A549 (cell line): Measurements from ENCODE around the gene HOXA5. TPM values are rescaled to one million over a fixed set of nuclear protein-coding genes. Genes with fewer than 3 reads are reported as not detected.

Source experiments
- ATAC-seq, 2 experiments: fragments of 200-7000 bp in 1 of 2; fragments of >200 bp in 1 of 2; cut with Nextera tagmentation in 1 of 2; cut with Tn5 transposase in 1 of 2; 3 replicates each; pipeline versions ENCODE4 v1.8.0 to v1.9.1; 2018 to 2020; ENCODE audit warnings: mild to moderate bottlenecking in 1 of 2, moderate library complexity in 1 of 2
- CTCF ChIA-PET: fragments of 300-600 bp; sonication (Branson Sonifier 250); formaldehyde crosslinking; extraction: SDS; loops from one replicate; lab custom pipeline; 2021; ENCODE audit warnings: antibody characterized with exemption, inconsistent platforms; lab: Yijun Ruan, JAX
- POLR2A ChIA-PET: fragments of 350-600 bp; formaldehyde crosslinking; extraction: SDS; loops from one replicate; lab custom pipeline; 2021; ENCODE audit warnings: antibody characterized with exemption, inconsistent platforms; lab: Yijun Ruan, JAX
- DNase-seq, 2 experiments: peaks; one replicate each; pipeline versions ENCODE4 v3.0.0 to v3.0.0-alpha.2; 2011 to 2016; ENCODE audit warnings: low read depth in 1 of 2, low spot score in 1 of 2
- FAIRE-seq: peaks from 2 replicates; lab custom pipeline; 2011; peaks lifted over from hg19 to GRCh38; lab: Jason Lieb, UNC
- H3K27ac ChIP-seq, 2 experiments: fragments of >200 bp; sonication (Bioruptor Twin); formaldehyde crosslinking; 3 replicates each; pipeline ENCODE4 v1.5.1; 2016 to 2017
- H3K4me1 ChIP-seq: fragments of >200 bp; sonication (Bioruptor Twin); formaldehyde crosslinking; 3 replicates; pipeline ENCODE4 v1.6.1; 2016
- H3K4me2 ChIP-seq: fragments of >200 bp; sonication (Bioruptor Twin); formaldehyde crosslinking; 3 replicates; pipeline ENCODE4 v1.6.1; 2016
- H3K4me3 ChIP-seq: fragments of >200 bp; sonication (Bioruptor Twin); formaldehyde crosslinking; 3 replicates; pipeline ENCODE4 v1.5.1; 2016
- H3K9me3 ChIP-seq: fragments of >200 bp; sonication (Bioruptor Twin); formaldehyde crosslinking; 3 replicates; pipeline ENCODE4 v1.6.1; 2016
- BCL3 ChIP-seq: fragments of >200 bp; sonication (Bioruptor Twin); formaldehyde crosslinking; IDR thresholded peaks from 3 replicates; pipeline ENCODE4 v1.6.1; 2016
- CBX8 ChIP-seq: fragments of 200-600 bp; sonication (generic); IDR thresholded peaks from 2 replicates; pipeline ENCODE4 v1.6.1; 2016
- HDAC2 ChIP-seq: fragments of 200-600 bp; sonication (generic); IDR thresholded peaks from 2 replicates; pipeline ENCODE4 v1.6.1; 2016
- HOXA7 ChIP-seq: fragments of 250-450 bp; sonication (Bioruptor Pico); IDR thresholded peaks from 2 replicates; pipeline ENCODE4 v1.5.0; 2020; ENCODE audit warnings: mild to moderate bottlenecking, moderate library complexity
- HOXB5 ChIP-seq: fragments of 250-450 bp; sonication (Bioruptor Pico); IDR thresholded peaks from 2 replicates; pipeline ENCODE4 v1.5.0; 2020; ENCODE audit warnings: mild to moderate bottlenecking, moderate library complexity
- JUN ChIP-seq, 2 experiments: fragments of >200 bp; sonication (Bioruptor Twin); formaldehyde crosslinking; IDR thresholded peaks; 2 replicates in 1 of 2; 3 replicates in 1 of 2; pipeline ENCODE4 v1.6.1; 2016 to 2017
- KDM1A ChIP-seq: fragments of 200-600 bp; sonication (generic); IDR thresholded peaks from 2 replicates; pipeline ENCODE4 v1.6.1; 2016; ENCODE audit warnings: low read depth, mild to moderate bottlenecking
- PHF8 ChIP-seq: fragments of 200-600 bp; sonication (generic); IDR thresholded peaks from 2 replicates; pipeline ENCODE4 v1.6.1; 2016; ENCODE audit warnings: low read depth, mild to moderate bottlenecking, antibody characterized with exemption, moderate library complexity, borderline replicate concordance
- POLR2A ChIP-seq: IDR thresholded peaks from 2 replicates; pipeline ENCODE4 v1.6.1; 2012; ENCODE audit warnings: mild to moderate bottlenecking, low read length
- POLR2AphosphoS2 ChIP-seq: conservative IDR thresholded peaks from 2 replicates; pipeline ENCODE4 v1.6.1; 2012; ENCODE audit warnings: low read length, improper control_type of control experiment, inconsistent platforms
- RAD21 ChIP-seq, 2 experiments: fragments of >200 bp in 1 of 2; sonication (Bioruptor Twin) in 1 of 2; formaldehyde crosslinking in 1 of 2; IDR thresholded peaks in 1 of 2; conservative IDR thresholded peaks in 1 of 2; 2 replicates in 1 of 2; 3 replicates in 1 of 2; pipeline ENCODE4 v1.6.1; 2012 to 2018; ENCODE audit warnings: inconsistent platforms in 1 of 2
- SMC3 ChIP-seq: fragments of >200 bp; sonication (Bioruptor Twin); formaldehyde crosslinking; IDR thresholded peaks from 3 replicates; pipeline ENCODE4 v1.6.1; 2018; ENCODE audit warnings: inconsistent platforms
- ZC3H11A ChIP-seq: fragments of 450-650 bp; IDR thresholded peaks from 2 replicates; pipeline ENCODE4 v1.6.1; 2014; ENCODE audit warnings: antibody characterized with exemption, mild to moderate bottlenecking
- ZFP36 ChIP-seq: fragments of 450-650 bp; IDR thresholded peaks from 2 replicates; pipeline ENCODE4 v1.6.1; 2014; ENCODE audit warnings: borderline replicate concordance; ENCODE audit not compliant: partially characterized antibody
- ZNF302 ChIP-seq: fragments of 250-450 bp; sonication (Bioruptor Pico); IDR thresholded peaks from 2 replicates; pipeline ENCODE4 v1.9.0; 2021; ENCODE audit warnings: inconsistent platforms, mild to moderate bottlenecking, moderate library complexity
- WGBS: methylation state at CpG from one replicate; pipeline ENCODE4 v1.1.6; 2017; ENCODE audit errors: missing lambda C conversion rate; 5-methylcytosine and 5-hydroxymethylcytosine counted together
- polyA plus RNA-seq, 4 experiments: library from polyadenylated mRNA; depleted of rRNA in 3 of 4; stranded (reverse); fragments of >200 nt; fragmentation: RNase III in 1 of 4; extraction: RNeasy Plus Mini Kit Qiagen cat#74134 plus additional on column Dnase treatment in 1 of 4; gene quantifications; 2 replicates in 3 of 4; 3 replicates in 1 of 4; pipeline ENCODE4 v1.2.3, GENCODE V29; 2011 to 2017
- TF ChIP-seq, protein P1 (sequence below): IDR thresholded peaks from 2 replicates; pipeline ENCODE4 v1.6.1; 2012
- TF ChIP-seq, protein P2 (sequence below): fragments of 200-600 bp; sonication (generic); IDR thresholded peaks from 2 replicates; pipeline ENCODE4 v1.6.1; 2016; ENCODE audit warnings: antibody characterized with exemption, mild to moderate bottlenecking, moderate library complexity
- TF ChIP-seq, protein P3 (sequence below): fragments of 150-350 bp; IDR thresholded peaks from 2 replicates; pipeline ENCODE4 v1.6.1; 2014; ENCODE audit warnings: low read depth, mild to moderate bottlenecking, low read length
- TF ChIP-seq, protein P4 (sequence below): fragments of >200 bp; sonication (Bioruptor Twin); formaldehyde crosslinking; IDR thresholded peaks from 3 replicates; pipeline ENCODE4 v1.5.1; 2016

HOXA5 gene
- polyA plus RNA-seq, 2 of the 4 experiments (the other 2 are of a cell fraction), result 4.0 to 6.5 TPM

- ATAC-seq (no peak), DNase-seq (no peak), FAIRE-seq (no peak)
- no peak overlapping the region for H3K4me2 ChIP-seq
- no peak overlapping the region for H3K27ac ChIP-seq
- WGBS, result 94% methylated on average over 49 of the region's 49 CpGs
- H3K4me1 ChIP-seq, result peaks cover 10% of the 10 kb centered on the region; the same call in 2 of the 3 replicates
- ChIA-PET CTCF (interaction anchor here (0.8 to 2.2 kb wide), 10 partner anchors 8 to 908 kb away, joined by 3 to 10 read pairs (median 4); partner anchors contain the start of gene HOXA13), POLR2A (no interaction called here)
- TF ChIP-seq KDM1A, result no peak
- TF ChIP-seq BCL3, result no peak
- TF ChIP-seq RAD21 (conservative IDR thresholded peaks at IDR 0.05 in 1 of 2, IDR thresholded peaks at IDR 0.05 in 1 of 2), result no peak
- TF ChIP-seq, protein P1, sequence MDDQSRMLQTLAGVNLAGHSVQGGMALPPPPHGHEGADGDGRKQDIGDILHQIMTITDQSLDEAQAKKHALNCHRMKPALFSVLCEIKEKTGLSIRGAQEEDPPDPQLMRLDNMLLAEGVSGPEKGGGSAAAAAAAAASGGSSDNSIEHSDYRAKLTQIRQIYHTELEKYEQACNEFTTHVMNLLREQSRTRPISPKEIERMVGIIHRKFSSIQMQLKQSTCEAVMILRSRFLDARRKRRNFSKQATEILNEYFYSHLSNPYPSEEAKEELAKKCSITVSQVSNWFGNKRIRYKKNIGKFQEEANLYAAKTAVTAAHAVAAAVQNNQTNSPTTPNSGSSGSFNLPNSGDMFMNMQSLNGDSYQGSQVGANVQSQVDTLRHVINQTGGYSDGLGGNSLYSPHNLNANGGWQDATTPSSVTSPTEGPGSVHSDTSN, result no peak
- no peak for TF ChIP-seq ZC3H11A
- H3K9me3 ChIP-seq, result no peaks in the 10 kb centered on the region
- H3K4me3 ChIP-seq, result no peak overlapping the region
Measured at GRCh38 chr7:27188386-27189294, 45.2 kb upstream of the HOXA5 start.

DNA sequence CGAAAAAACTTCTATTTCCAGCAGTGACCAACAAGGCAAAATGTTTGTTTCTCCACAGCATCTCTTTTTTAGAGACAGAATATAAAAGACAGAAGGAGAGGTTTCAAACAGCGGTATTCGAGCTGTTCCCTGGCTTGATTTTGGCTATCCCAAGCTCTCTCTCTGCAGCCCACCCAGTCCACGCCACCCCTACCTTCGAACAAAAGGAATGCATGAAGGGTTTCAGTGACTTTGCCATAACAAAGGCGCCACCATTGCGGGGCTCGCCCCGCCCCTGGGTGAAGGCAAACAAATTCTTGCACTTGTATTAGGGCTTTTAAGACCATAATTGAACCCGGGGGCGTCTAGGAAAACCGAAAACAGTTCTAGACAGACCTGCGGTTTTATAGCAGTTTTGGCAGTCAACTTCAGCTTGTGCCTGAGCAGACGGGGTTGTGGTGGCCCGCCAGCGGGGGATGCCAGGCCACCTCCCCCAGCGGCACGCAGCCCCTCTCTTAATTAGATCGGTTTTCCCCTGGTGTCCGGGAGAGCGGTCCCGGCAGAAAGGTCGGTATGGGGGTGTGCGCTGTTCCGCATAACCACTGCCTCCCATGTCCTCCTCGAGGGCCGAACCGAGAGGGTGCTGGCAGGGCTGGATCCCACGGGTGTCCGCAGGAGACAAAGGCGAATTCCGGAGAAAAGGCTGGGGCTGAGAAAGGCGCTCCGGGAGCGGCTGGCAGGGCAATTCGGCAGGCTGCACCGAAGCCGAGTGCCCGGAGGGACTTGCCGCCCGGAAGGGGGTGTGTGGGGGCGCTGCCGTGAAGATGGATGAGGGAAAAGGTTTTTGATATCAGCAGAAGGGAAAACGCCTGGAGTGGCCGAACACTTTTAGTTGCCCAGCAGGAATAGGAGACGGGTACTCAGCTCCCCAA, 44.2 kb upstream of the HOXA5 start:
- no peak for DNase-seq
- H3K27ac ChIP-seq, result no peak overlapping the region
- no peak for ATAC-seq
- ChIA-PET POLR2A (no interaction called here), CTCF (interaction anchor here (0.6 to 4.2 kb wide), 14 partner anchors 8 to 1728 kb away, joined by 3 to 27 read pairs (median 4); partner anchors contain the start of gene HOXA13)
- no peak for FAIRE-seq
- 85% methylated on average over 46 of the region's 46 CpGs for WGBS
- H3K9me3 ChIP-seq, result no peaks in the 10 kb centered on the region
- peaks cover 14% of the 10 kb centered on the region; the same call in 2 of the 3 replicates for H3K4me1 ChIP-seq
- H3K4me3 ChIP-seq, result no peak overlapping the region
- TF ChIP-seq, protein P2, sequence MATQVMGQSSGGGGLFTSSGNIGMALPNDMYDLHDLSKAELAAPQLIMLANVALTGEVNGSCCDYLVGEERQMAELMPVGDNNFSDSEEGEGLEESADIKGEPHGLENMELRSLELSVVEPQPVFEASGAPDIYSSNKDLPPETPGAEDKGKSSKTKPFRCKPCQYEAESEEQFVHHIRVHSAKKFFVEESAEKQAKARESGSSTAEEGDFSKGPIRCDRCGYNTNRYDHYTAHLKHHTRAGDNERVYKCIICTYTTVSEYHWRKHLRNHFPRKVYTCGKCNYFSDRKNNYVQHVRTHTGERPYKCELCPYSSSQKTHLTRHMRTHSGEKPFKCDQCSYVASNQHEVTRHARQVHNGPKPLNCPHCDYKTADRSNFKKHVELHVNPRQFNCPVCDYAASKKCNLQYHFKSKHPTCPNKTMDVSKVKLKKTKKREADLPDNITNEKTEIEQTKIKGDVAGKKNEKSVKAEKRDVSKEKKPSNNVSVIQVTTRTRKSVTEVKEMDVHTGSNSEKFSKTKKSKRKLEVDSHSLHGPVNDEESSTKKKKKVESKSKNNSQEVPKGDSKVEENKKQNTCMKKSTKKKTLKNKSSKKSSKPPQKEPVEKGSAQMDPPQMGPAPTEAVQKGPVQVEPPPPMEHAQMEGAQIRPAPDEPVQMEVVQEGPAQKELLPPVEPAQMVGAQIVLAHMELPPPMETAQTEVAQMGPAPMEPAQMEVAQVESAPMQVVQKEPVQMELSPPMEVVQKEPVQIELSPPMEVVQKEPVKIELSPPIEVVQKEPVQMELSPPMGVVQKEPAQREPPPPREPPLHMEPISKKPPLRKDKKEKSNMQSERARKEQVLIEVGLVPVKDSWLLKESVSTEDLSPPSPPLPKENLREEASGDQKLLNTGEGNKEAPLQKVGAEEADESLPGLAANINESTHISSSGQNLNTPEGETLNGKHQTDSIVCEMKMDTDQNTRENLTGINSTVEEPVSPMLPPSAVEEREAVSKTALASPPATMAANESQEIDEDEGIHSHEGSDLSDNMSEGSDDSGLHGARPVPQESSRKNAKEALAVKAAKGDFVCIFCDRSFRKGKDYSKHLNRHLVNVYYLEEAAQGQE, result no peak
- TF ChIP-seq JUN (IDR thresholded peaks at IDR 0.05) (no peak), SMC3 (no peak), POLR2AphosphoS2 (no peak), HOXB5 (CRISPR knock-in tag) (no peak), POLR2A (no peak), HDAC2 (no peak), HOXA7 (CRISPR knock-in tag) (no peak), ZFP36 (no peak), ZC3H11A (no peak), CBX8 (no peak), PHF8 (no peak), ZNF302 (CRISPR knock-in tag) (no peak)
- TF ChIP-seq, protein P3, sequence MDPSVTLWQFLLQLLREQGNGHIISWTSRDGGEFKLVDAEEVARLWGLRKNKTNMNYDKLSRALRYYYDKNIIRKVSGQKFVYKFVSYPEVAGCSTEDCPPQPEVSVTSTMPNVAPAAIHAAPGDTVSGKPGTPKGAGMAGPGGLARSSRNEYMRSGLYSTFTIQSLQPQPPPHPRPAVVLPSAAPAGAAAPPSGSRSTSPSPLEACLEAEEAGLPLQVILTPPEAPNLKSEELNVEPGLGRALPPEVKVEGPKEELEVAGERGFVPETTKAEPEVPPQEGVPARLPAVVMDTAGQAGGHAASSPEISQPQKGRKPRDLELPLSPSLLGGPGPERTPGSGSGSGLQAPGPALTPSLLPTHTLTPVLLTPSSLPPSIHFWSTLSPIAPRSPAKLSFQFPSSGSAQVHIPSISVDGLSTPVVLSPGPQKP, result no peak
- TF ChIP-seq, protein P4, sequence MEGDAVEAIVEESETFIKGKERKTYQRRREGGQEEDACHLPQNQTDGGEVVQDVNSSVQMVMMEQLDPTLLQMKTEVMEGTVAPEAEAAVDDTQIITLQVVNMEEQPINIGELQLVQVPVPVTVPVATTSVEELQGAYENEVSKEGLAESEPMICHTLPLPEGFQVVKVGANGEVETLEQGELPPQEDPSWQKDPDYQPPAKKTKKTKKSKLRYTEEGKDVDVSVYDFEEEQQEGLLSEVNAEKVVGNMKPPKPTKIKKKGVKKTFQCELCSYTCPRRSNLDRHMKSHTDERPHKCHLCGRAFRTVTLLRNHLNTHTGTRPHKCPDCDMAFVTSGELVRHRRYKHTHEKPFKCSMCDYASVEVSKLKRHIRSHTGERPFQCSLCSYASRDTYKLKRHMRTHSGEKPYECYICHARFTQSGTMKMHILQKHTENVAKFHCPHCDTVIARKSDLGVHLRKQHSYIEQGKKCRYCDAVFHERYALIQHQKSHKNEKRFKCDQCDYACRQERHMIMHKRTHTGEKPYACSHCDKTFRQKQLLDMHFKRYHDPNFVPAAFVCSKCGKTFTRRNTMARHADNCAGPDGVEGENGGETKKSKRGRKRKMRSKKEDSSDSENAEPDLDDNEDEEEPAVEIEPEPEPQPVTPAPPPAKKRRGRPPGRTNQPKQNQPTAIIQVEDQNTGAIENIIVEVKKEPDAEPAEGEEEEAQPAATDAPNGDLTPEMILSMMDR, result no peak
- no peak overlapping the region for H3K4me2 ChIP-seq
